ENCODE data around the gene MAP4K4. TPM values are rescaled to one million over a fixed set of nuclear protein-coding genes. Genes with fewer than 3 reads are reported as not detected.

Gene MAP4K4
- total RNA-seq, 1 donor from 2014 or later: 91.9 TPM

DNA sequence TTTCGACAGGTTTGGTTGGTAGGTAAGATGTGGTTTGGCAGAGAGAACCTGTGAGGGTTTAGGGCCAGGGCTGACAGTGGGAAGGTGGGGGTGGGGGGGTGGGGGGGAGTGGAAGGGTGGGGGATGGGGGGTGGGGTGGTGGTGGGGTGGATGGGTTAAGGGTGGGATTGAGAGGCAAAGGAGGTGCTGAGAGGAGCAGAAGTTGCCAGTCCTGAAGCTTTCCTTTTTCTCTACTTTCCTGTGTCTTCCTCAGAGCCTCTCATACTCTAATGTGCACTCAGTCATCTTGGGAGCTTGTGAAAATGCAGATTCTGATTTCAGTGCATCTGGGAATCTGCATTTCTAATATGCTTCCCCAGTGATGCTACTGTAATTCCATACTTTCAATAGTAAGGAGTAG, 21.0 kb downstream of the MAP4K4 start:
- Histone ChIP-seq H3K4me1 (peaks cover 11% of the 10 kb centered on the region), H3K27ac (no peak overlapping the region), H3K9ac (no peak overlapping the region), H3K9me3 (ENCODE audit: low read depth) (no peaks in the 10 kb centered on the region), H3F3A (ENCODE audit: low read depth) (no peaks in the 10 kb centered on the region), H3K4me2 (no peak overlapping the region), H3K4me3 (no peak overlapping the region), H3K36me3 (no peaks in the 10 kb centered on the region), H3K79me2 (ENCODE audit: low read depth) (peaks cover 100% of the 10 kb centered on the region), H4K20me1 (ENCODE audit: low read depth) (peaks cover 96% of the 10 kb centered on the region), H2AFZ (replicated peaks) (no peak overlapping the region), H3K27me3 (no peaks in the 10 kb centered on the region)
- no peak for DNase-seq (ENCODE audit: low spot score)
- no peak overlapping the region for H3K27ac Mint-ChIP-seq
- peaks cover 55% of the 10 kb centered on the region for H3K9me3 Mint-ChIP-seq
- TF ChIP-seq EZH2phosphoT487 (IDR thresholded peaks at IDR 0.05): no peak
- TF ChIP-seq CTCF (IDR thresholded peaks at IDR 0.05): no peak
- TF ChIP-seq EZH2 (IDR thresholded peaks at IDR 0.05): no peak
- no peak overlapping the region for H3K4me3 Mint-ChIP-seq
- H3K27me3 Mint-ChIP-seq (ENCODE audit: insufficient read depth, low read depth): no peaks in the 10 kb centered on the region
- H3K36me3 Mint-ChIP-seq: peaks cover 68% of the 10 kb centered on the region
- H3K4me1 Mint-ChIP-seq: no peaks in the 10 kb centered on the region

DNA sequence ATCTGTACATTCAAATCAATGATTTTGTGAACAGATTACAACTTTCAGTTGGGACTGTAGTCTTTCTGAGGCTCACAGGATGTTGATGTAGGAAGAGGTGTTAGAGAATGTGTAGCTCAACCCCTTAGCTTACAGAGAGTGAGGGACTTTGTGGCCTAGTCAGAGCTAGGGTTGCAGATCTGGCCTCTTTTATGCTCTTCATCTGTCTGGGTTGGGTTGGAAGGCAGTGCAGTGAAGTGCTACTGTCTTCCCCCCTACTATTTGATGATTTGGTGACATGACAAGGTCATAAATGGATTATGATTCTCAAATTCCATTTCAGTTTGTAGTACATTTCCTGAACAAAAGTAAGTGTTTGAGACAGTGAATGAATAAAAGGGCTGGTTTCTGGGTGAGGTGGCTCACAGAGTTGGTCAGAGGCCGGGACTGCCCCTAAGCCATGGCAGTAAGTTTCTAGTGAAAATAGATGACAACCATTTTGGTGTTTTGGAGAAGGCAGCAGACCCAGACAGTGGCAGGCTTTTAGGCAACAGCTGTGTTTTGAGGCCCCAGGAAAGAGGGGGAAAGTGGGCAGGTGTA, 21.6 kb downstream of the MAP4K4 start:
- no peak overlapping the region for H3K27ac ChIP-seq
- peaks cover 11% of the 10 kb centered on the region for H3K4me1 ChIP-seq
- no peak overlapping the region for H3K4me3 ChIP-seq
- peaks cover 100% of the 10 kb centered on the region for H3K79me2 ChIP-seq (ENCODE audit: low read depth)
- Mint-ChIP-seq H3K36me3 (peaks cover 70% of the 10 kb centered on the region), H3K9me3 (peaks cover 59% of the 10 kb centered on the region), H3K4me3 (no peak overlapping the region), H3K4me1 (no peaks in the 10 kb centered on the region), H3K27me3 (ENCODE audit: insufficient read depth, low read depth) (no peaks in the 10 kb centered on the region), H3K27ac (no peak overlapping the region)
- H2AFZ ChIP-seq (replicated peaks): no peak overlapping the region
- TF ChIP-seq EZH2 (IDR thresholded peaks at IDR 0.05) (no peak), EZH2phosphoT487 (IDR thresholded peaks at IDR 0.05) (no peak), CTCF (IDR thresholded peaks at IDR 0.05) (no peak)
- H3K36me3 ChIP-seq: no peaks in the 10 kb centered on the region
- no peak overlapping the region for H3K4me2 ChIP-seq
- no peaks in the 10 kb centered on the region for H3K9me3 ChIP-seq (ENCODE audit: low read depth)
- H4K20me1 ChIP-seq (ENCODE audit: low read depth): peaks cover 96% of the 10 kb centered on the region
- H3K9ac ChIP-seq: no peak overlapping the region
- no peak for DNase-seq (ENCODE audit: low spot score)
- no peaks in the 10 kb centered on the region for H3K27me3 ChIP-seq
- H3F3A ChIP-seq (ENCODE audit: low read depth): no peaks in the 10 kb centered on the region

GRCh38 chr2:101720732-101721131, 23.2 kb downstream of the MAP4K4 start:
- peaks cover 72% of the 10 kb centered on the region for H3K36me3 Mint-ChIP-seq
- TF ChIP-seq EZH2phosphoT487 (IDR thresholded peaks at IDR 0.05) (no peak), CTCF (IDR thresholded peaks at IDR 0.05) (no peak), EZH2 (IDR thresholded peaks at IDR 0.05) (no peak)
- Histone ChIP-seq H3K27ac (no peak overlapping the region), H3K9ac (no peak overlapping the region), H3F3A (ENCODE audit: low read depth) (no peaks in the 10 kb centered on the region), H3K9me3 (ENCODE audit: low read depth) (no peaks in the 10 kb centered on the region), H3K4me3 (no peak overlapping the region), H3K36me3 (no peaks in the 10 kb centered on the region), H2AFZ (replicated peaks) (no peak overlapping the region), H3K79me2 (ENCODE audit: low read depth) (peaks cover 100% of the 10 kb centered on the region), H3K4me1 (peaks cover 5% of the 10 kb centered on the region), H4K20me1 (ENCODE audit: low read depth) (peaks cover 96% of the 10 kb centered on the region), H3K4me2 (no peak overlapping the region), H3K27me3 (no peaks in the 10 kb centered on the region)
- no peak overlapping the region for H3K27ac Mint-ChIP-seq
- DNase-seq (ENCODE audit: low spot score): no peak
- H3K4me1 Mint-ChIP-seq: no peaks in the 10 kb centered on the region
- H3K4me3 Mint-ChIP-seq: no peak overlapping the region
- peaks cover 62% of the 10 kb centered on the region for H3K9me3 Mint-ChIP-seq
- no peaks in the 10 kb centered on the region for H3K27me3 Mint-ChIP-seq (ENCODE audit: insufficient read depth, low read depth)

Data from neural progenitor cell (in vitro differentiated cells).